H1 (cell line): ENCODE data around the gene ASPG. TPM values are rescaled to one million over a fixed set of nuclear protein-coding genes. Genes with fewer than 3 reads are reported as not detected.

Experiments
- BCL11A ChIP-seq, 2 experiments: IDR thresholded peaks; one replicate each; pipeline ENCODE4 v1.6.1; 2011; ENCODE audit warnings: low read depth in 2 of 2, low read length in 2 of 2, mild to moderate bottlenecking in 2 of 2
- EP300 ChIP-seq, 2 experiments: IDR thresholded peaks; 1 replicate in 1 of 2; 2 replicates in 1 of 2; pipeline ENCODE4 v1.6.1; 2011 to 2012; ENCODE audit warnings: low read depth in 2 of 2, low read length in 2 of 2, mild to moderate bottlenecking in 2 of 2, borderline replicate concordance in 1 of 2, inconsistent platforms in 1 of 2, moderate library complexity in 1 of 2
- JUN ChIP-seq: IDR thresholded peaks from 2 replicates; pipeline ENCODE4 v1.6.1; 2011; ENCODE audit warnings: low read depth, mild to moderate bottlenecking, improper control_type of control experiment, low read length
- PHF8 ChIP-seq: fragments of 200-600 bp; sonication (generic); conservative IDR thresholded peaks from 2 replicates; pipeline ENCODE4 v1.7.1; 2012; ENCODE audit warnings: low read depth, mild to moderate bottlenecking, inconsistent platforms, low read length, moderate library complexity
- RXRA ChIP-seq: IDR thresholded peaks from 2 replicates; pipeline ENCODE4 v1.6.1; 2011; ENCODE audit warnings: low read depth, mild to moderate bottlenecking, low read length, moderate library complexity; ENCODE audit not compliant: insufficient read depth
- SIRT6 ChIP-seq: IDR thresholded peaks from one replicate; pipeline ENCODE4 v1.7.1; 2012; ENCODE audit warnings: low read length, inconsistent platforms
- TEAD4 ChIP-seq: IDR thresholded peaks from 2 replicates; pipeline ENCODE4 v1.6.1; 2012; ENCODE audit warnings: low read depth, low read length, inconsistent platforms, mixed read lengths
- YY1 ChIP-seq: IDR thresholded peaks from 2 replicates; pipeline ENCODE4 v1.6.1; 2011; ENCODE audit warnings: low read depth, mild to moderate bottlenecking, low read length
- polyA plus RNA-seq, 7 experiments: library from polyadenylated mRNA; depleted of rRNA in 3 of 7; stranded (reverse) in 5 of 7; unstranded in 2 of 7; fragments of >200 nt in 5 of 7; fragments of 200-250 nt in 2 of 7; gene quantifications; 1 replicate in 5 of 7; 2 replicates in 1 of 7; 4 replicates in 1 of 7; pipeline versions ENCODE4 v1.2.1 to v1.2.3, GENCODE V29; 2011 to 2013; ENCODE audit warnings: missing spikeins in 2 of 7, mixed read lengths in 2 of 7
- total RNA-seq: library from RNA; stranded (reverse); fragmentation: NEBNext Ultra II Directional; extraction: Animal tissue kit (Norgen Biotek cat#: 25700); gene quantifications from 2 replicates; pipeline ENCODE4 v1.2.1, GENCODE V29; 2021
- TF ChIP-seq, protein P1 (sequence below): fragments of 300-600 bp; sonication (generic); IDR thresholded peaks from 2 replicates; pipeline ENCODE4 v1.7.1; 2012; ENCODE audit warnings: low read length, moderate library complexity, mild to moderate bottlenecking, inconsistent platforms; ENCODE audit not compliant: insufficient replicate concordance
- TF ChIP-seq, protein P2 (sequence below): IDR thresholded peaks from 2 replicates; pipeline ENCODE4 v1.6.1; 2012; ENCODE audit warnings: inconsistent platforms

The ASPG gene
- total and polyA plus RNA-seq, 2 of the 8 experiments (the other 6 are each of a cell fraction or from before 2014, with no cell fraction given): 0.34 to 0.59 TPM

DNA sequence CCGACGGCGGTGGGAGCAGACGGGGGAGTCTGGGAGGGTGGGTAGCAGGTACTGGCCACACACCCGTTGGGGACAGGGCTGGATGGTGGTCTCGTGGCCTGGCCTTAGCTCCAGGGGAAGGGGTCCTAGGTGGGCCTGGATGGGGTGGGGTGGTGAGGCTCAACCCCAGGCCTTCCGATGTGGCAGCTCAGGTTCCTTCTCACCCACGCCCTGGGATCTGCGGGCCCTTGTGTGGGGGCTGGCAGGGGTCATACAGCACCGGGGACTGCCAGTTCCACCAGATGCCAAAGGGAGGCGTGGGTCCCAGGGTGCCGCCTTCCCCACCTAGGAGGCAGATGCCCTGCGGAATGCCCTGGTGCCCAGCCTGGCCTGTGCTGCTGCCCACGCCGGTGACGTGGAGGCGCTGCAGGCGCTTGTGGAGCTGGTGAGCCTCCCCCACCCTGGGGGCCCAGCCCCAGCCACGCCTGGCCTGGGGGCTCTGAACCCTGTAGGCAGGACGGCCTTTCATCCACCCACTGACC, 21.0 kb downstream of the ASPG start (continued):
- TF ChIP-seq, protein P1, sequence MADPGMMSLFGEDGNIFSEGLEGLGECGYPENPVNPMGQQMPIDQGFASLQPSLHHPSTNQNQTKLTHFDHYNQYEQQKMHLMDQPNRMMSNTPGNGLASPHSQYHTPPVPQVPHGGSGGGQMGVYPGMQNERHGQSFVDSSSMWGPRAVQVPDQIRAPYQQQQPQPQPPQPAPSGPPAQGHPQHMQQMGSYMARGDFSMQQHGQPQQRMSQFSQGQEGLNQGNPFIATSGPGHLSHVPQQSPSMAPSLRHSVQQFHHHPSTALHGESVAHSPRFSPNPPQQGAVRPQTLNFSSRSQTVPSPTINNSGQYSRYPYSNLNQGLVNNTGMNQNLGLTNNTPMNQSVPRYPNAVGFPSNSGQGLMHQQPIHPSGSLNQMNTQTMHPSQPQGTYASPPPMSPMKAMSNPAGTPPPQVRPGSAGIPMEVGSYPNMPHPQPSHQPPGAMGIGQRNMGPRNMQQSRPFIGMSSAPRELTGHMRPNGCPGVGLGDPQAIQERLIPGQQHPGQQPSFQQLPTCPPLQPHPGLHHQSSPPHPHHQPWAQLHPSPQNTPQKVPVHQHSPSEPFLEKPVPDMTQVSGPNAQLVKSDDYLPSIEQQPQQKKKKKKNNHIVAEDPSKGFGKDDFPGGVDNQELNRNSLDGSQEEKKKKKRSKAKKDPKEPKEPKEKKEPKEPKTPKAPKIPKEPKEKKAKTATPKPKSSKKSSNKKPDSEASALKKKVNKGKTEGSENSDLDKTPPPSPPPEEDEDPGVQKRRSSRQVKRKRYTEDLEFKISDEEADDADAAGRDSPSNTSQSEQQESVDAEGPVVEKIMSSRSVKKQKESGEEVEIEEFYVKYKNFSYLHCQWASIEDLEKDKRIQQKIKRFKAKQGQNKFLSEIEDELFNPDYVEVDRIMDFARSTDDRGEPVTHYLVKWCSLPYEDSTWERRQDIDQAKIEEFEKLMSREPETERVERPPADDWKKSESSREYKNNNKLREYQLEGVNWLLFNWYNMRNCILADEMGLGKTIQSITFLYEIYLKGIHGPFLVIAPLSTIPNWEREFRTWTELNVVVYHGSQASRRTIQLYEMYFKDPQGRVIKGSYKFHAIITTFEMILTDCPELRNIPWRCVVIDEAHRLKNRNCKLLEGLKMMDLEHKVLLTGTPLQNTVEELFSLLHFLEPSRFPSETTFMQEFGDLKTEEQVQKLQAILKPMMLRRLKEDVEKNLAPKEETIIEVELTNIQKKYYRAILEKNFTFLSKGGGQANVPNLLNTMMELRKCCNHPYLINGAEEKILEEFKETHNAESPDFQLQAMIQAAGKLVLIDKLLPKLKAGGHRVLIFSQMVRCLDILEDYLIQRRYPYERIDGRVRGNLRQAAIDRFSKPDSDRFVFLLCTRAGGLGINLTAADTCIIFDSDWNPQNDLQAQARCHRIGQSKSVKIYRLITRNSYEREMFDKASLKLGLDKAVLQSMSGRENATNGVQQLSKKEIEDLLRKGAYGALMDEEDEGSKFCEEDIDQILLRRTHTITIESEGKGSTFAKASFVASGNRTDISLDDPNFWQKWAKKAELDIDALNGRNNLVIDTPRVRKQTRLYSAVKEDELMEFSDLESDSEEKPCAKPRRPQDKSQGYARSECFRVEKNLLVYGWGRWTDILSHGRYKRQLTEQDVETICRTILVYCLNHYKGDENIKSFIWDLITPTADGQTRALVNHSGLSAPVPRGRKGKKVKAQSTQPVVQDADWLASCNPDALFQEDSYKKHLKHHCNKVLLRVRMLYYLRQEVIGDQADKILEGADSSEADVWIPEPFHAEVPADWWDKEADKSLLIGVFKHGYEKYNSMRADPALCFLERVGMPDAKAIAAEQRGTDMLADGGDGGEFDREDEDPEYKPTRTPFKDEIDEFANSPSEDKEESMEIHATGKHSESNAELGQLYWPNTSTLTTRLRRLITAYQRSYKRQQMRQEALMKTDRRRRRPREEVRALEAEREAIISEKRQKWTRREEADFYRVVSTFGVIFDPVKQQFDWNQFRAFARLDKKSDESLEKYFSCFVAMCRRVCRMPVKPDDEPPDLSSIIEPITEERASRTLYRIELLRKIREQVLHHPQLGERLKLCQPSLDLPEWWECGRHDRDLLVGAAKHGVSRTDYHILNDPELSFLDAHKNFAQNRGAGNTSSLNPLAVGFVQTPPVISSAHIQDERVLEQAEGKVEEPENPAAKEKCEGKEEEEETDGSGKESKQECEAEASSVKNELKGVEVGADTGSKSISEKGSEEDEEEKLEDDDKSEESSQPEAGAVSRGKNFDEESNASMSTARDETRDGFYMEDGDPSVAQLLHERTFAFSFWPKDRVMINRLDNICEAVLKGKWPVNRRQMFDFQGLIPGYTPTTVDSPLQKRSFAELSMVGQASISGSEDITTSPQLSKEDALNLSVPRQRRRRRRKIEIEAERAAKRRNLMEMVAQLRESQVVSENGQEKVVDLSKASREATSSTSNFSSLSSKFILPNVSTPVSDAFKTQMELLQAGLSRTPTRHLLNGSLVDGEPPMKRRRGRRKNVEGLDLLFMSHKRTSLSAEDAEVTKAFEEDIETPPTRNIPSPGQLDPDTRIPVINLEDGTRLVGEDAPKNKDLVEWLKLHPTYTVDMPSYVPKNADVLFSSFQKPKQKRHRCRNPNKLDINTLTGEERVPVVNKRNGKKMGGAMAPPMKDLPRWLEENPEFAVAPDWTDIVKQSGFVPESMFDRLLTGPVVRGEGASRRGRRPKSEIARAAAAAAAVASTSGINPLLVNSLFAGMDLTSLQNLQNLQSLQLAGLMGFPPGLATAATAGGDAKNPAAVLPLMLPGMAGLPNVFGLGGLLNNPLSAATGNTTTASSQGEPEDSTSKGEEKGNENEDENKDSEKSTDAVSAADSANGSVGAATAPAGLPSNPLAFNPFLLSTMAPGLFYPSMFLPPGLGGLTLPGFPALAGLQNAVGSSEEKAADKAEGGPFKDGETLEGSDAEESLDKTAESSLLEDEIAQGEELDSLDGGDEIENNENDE: no peak
- no peak for TF ChIP-seq JUN
- TF ChIP-seq, protein P2, sequence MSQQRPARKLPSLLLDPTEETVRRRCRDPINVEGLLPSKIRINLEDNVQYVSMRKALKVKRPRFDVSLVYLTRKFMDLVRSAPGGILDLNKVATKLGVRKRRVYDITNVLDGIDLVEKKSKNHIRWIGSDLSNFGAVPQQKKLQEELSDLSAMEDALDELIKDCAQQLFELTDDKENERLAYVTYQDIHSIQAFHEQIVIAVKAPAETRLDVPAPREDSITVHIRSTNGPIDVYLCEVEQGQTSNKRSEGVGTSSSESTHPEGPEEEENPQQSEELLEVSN: no peak
- no peak for TF ChIP-seq BCL11A (IDR thresholded peaks at IDR 0.05; ENCODE audit: low read depth in 2 of 2, low read length in 2 of 2)
- no peak for TF ChIP-seq EP300 (IDR thresholded peaks at IDR 0.05; ENCODE audit: borderline replicate concordance in 1 of 2, low read depth in 2 of 2, low read length in 2 of 2)
- TF ChIP-seq RXRA: no peak
- no peak for TF ChIP-seq SIRT6
- TF ChIP-seq PHF8: no peak
- no peak for TF ChIP-seq YY1
- no peak for TF ChIP-seq TEAD4
- TF ChIP-seq, all 59 proteins: peak for 0
